ENCODE data around the gene SH2B3. TPM values are rescaled to one million over a fixed set of nuclear protein-coding genes. Genes with fewer than 3 reads are reported as not detected.
"Not testable (repeated sequence)": the region's sequence is repeated elsewhere in the genome, so short reads cannot be mapped to it uniquely, and the experiment has no call there.

SH2B3 gene
- total RNA-seq, 1 donor from 2014 or later, result 11.7 TPM

DNA sequence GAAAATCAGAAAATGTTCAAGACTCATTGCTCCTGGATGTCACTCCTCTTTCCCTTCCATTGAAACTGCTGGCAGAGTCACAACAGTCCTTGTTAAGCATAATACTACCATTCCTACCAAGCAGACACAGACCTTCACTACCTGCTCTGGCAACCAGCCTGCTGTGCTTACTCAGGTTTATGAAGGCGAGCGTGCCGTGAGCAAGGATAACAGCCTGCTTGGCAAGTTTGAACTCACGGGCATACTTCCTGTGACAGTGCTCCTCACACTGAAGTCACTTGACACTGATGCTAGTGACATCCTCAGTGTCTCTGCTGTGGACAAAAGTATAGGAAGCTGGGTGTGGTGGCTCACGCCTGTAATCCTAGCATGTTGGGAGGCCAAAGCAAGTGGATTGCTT lies 21.1 kb upstream of the SH2B3 start:
- ATAC-seq (no peak), DNase-seq (ENCODE audit: low spot score) (no peak)

DNA sequence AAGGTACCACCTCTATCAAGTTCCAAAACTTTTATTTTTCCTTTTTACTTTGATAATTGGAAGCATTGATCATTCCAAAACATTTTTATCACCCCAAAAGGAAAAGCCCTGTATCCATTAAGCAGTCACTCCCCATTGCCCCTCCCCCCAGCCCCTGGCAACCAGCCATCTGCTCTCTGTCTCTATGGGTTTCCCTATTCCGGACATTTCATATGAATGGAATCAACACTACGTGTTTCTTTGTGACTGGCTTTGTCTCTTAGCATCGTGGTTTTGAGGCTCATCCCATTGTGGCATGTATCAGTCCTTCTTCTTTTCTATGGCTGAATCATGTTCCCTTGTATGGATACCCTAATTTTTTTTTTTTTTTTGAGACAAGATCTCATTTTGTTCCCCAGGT lies 18.8 kb upstream of the SH2B3 start:
- ATAC-seq, result no peak
- no peak for DNase-seq (ENCODE audit: low spot score)

DNA sequence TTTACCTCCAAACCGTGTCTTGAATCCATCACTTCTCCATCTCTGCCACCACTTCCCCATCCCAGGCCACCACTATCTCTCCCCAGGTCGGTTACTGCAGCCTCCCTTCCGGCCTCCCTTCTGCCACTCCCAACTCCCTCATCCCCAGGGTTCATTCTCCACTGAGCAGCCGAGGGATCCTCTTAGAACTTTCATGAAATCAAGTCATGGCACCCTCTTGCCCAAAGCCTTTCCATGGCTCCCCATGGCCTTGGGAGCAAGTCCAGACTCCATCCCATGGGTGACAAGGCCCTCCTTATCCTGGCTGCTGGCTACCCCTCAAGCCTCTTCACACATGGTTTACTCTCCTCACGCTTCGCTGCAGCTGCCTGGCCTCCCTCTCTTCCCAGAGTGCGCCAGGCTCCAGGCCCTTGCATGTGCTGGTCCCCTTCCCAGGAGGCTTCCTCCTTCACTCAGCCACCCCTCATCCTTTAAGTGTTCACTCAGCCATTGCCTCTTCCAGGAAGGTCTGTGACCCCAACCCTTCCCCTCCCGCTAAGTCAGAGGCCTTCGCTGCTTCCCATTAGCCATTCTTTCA lies 17.9 kb upstream of the SH2B3 start:
- DNase-seq (ENCODE audit: low spot score), result no peak
- no peak for ATAC-seq

DNA sequence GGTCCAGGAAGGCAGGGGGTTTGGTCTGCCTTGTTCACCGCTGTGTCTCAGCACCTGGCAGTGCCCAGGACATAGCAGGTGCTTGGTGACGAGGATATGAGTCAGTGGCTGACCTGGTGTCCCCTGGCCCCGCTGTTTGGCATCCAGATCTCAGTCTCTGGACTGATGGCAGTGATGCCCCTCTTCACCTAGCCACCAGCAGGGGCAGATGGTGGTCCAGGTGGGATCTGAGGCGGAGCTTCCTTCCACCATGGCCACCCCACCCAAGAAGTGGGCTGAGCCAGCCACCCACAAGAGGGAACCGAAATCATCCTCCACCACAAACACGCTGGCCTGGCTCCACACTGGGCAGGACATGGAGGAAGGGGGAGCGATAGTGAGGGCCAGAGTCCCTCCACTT lies 16.1 kb upstream of the SH2B3 start:
- peak; percentile 38 for ATAC-seq

DNA sequence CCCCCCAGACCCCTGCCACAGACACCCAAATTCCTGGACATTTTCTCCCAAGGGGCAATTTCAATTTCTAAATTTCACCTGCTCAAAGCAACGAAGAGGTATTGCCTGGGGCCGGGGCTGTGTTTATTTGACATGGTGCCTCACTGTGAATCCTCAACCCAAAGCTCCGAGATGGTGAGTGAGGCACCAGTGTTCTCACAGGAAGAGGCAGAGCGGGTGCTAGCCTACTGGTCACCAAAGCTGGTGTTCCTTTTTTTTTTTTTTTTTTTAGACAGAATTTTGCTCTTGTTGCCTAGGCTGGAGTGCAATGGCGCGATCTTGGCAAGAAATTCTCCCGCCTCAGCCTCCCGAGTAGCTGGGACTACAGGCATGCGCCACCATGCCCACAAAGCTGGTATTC lies 14.8 kb upstream of the SH2B3 start:
- ATAC-seq, result no peak
- no peak for DNase-seq (ENCODE audit: low spot score)

More for the DNA sequence above, 16.1 kb upstream of the SH2B3 start:
- no peak for DNase-seq (ENCODE audit: low spot score)

DNA sequence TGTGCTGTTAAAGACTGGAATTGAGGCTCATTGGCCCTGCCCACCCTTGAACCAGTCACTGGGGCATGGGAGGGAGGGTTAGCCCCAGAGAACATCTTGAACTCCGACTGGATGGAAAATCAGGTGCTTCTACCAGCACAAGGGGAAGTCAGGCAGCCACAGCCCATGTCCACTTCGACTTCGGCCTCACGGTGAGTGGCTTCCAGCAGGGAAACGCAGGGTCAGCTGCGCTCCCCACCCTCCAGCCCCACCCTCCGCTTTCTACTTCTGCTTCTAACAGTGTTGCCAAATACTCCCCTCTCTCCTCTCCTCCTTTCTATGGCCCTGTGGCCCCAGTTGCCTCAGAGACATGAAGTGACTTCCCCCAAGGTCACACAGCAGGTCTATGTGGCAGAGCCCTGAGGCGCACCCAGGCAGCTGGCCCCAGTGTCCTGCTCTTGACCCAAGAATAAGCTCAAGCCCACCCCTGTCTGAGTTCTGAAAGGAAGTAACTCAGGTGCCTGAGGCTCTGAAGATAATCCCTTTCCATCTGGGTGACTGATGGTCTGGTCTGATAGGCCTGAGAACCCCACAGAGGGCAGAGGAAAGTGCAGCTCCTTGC lies 11.9 kb upstream of the SH2B3 start:
- DNase-seq (ENCODE audit: low spot score), result no peak
- no peak for ATAC-seq

DNA sequence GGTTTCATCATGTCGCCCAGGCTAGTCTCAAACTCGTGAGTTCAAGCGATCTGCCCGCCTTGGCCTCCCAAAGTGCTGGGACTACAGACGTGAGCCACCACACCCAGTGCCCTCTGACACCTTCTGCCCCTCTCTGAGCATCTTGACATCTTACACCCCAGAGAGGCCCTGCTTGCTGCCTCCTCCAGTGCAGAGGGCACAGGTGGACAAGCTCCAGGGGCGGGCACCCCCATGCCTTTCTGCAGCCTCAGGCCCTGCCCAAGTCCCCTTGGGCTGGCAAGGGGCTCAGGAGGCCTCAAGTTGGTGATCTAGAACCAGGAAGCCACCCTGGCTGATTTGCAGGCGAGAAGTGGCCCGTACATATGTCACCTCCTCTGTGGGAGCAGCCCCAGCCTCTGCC lies 11.2 kb upstream of the SH2B3 start:
- no peak for ATAC-seq
- DNase-seq (ENCODE audit: low spot score), result no peak

DNA sequence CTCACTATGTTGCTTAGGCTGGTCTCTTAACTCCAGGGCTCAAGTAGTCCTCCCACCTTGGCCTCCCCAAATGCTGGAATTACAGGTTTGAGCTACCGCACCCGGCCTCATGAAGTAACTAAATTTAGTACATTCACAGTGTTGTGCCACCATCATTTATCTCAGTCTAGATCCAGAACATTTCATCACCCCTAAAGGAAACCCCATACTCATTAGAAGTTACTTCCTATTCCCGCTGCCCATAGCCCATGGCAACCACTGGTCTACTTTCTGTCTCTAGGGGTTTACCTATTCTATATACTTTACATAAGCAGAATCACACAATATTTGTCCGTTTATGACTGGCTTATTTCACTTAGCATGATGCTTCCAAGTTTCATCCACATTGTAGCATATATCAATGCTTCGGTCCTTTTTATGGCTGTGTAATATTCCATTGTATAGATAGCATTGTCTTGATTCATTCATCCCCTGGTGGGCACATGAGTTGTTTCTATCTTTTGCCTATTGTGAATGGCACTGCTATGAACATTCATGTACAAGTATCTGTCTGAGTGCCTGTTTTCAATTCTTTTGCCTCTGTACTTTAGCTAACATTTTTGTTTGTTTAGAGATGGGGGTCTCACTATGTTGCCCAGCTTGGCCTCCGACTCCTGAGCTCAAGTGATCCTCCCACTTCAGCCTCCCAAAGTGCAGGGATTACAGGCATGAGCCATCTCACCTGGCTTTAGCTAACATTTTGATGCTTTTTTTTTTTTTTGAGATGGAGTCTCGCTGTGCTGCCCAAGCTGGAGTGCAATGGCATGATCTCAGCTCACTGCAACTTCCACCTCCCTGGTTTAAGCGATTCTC lies 10.2 kb upstream of the SH2B3 start:
- DNase-seq (ENCODE audit: low spot score) (no peak), ATAC-seq (no peak)

DNA sequence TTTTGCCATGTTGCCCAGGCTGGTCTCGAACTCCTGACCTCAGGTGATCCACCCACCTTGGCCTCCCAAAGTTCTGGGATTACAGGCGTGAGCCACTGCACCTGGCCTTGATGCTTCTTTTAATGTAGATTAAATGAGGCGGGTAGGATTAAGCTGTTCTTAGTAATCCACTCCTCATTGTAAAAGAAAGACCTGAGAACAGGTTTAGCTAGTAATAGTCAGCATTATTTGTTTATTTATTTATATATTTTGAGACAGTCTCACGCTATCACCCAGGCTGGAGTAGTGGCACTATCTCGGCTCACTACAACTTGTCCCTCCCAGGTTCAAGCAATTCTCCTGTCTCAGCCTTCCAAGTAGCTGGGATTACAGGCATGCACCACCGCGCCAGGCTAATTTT lies 9.5 kb upstream of the SH2B3 start:
- DNase-seq (ENCODE audit: low spot score); ATAC-seq: not testable (repeated sequence)

DNA sequence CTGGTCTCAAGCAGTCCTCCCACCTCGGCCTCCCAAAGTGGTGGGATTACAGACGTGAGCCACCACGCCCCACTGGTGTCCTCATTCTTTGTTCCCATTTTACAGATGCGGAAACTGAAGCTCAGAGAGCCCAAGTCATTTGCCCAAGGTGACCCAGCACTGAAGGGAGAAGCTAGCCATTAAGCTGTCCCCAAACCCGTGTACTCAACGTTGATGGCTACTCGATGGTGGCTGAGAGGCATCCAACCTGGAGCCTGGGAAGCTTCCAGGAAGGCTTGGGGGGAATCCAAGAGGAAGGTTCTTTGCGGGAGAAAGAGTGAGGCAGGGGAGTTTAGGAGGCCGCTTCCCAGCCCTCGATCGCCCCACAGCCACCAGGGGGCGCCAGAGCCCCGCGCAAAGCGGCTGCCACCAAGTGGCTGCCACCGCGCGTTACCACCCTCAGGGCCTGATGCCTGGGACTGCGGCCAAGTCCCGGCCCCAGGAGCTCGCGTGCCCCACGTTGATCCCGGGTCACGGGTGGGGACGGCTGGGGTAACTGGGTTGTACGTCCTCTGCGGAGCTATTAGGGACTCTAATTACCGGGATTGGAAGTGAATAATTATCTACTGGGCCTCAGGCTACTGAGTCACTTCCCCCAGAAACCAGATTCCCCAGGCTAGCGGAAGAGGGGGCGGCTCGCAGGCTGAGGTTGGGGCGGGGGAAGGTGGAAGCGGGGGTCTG lies 8.8 kb upstream of the SH2B3 start:
- peak; percentile 88 for DNase-seq (ENCODE audit: low spot score)

DNA sequence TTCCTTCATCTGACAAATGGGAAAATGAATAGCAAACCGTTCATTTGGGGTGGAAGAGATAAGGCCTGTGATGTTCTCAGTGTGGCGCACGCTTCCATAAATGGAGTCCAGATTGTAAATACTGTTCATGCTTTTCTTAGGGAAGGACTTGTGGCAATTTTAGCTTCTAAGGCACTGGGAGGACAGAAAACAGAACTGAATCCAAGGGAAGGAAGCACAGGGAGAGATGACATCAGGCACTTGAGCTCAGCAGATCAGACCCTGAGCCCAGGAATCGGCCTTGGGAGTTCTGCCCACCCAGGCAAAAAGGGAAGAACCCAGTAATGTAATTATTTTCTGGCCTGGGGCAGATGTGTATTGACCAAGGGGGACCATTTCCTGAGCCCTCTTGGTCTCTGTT lies 7.2 kb upstream of the SH2B3 start:
- ATAC-seq (no peak), DNase-seq (ENCODE audit: low spot score) (no peak)

More for the DNA sequence above, 8.8 kb upstream of the SH2B3 start:
- peak; percentile 98 for ATAC-seq

DNA sequence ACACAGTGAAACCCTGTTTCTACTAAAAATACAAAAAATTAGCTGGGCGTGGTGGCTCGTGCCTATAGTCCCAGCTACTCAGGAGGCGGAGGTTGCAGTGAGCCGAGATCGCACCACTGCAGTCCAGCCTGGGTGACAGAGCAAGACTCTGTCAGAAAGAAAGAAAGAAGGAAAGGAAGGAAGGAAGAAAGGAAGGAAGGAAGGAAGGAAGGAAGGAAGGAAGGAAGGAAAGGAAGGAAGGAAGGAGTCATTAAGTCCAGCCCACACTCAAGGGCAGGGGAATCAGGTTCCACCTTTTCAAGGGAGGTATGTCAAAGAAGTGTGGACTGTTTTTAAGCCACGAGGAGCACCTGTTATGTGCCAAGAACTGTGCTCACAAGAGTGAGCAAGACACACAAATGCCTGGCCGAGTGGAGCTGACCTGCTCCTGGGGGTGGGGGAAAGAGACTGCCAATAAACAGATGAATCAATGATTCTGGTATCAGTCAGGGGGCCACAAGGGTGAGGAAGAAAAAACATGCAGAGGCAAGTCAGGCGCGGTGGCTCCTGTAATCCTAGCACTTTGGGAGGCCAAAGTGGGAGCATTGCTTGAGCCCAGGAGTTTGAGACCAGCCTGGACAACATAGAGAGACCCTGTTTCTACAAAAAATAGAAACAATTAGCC lies 5.8 kb upstream of the SH2B3 start:
- DNase-seq (ENCODE audit: low spot score); ATAC-seq: not testable (repeated sequence)

DNA sequence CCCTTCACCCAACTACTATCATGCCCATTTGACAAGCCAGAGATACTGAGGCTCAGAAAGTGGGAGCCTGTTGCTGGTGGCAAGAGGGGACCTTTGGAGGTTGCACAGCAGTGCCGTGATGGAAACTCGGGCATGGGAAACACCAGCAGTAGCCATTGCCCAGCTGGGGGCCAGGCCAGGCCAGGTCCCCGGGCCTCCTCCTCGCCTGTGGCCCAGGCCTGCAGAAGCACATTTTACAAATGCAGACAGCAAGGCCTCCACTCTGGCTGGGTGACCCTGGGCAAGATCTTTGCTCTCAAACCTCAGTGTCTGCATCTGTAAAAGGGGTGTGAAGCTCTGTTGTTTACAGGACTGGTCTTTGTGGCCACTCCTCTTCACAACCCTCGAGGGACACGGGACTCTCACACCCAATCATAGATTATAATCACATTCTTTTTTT lies 4.5 kb upstream of the SH2B3 start:
- no peak for DNase-seq (ENCODE audit: low spot score)
- ATAC-seq, result no peak

DNA sequence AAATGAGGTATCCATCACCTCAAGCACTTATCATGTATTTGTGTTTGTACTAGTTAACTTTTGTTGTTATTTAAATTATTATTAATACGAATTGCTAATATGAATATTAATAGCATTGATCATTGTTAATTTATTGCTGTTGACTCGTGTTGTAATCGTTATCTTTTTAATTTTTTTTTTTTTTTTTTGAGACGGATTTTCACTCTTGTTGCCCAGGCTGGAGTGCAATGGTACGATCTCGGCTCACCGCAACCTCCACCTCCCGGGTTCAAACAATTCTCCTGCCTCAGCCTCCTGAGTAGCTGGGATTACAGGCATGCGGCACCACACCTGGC lies 3.3 kb upstream of the SH2B3 start:
- ATAC-seq; DNase-seq (ENCODE audit: low spot score): not testable (repeated sequence)

DNA sequence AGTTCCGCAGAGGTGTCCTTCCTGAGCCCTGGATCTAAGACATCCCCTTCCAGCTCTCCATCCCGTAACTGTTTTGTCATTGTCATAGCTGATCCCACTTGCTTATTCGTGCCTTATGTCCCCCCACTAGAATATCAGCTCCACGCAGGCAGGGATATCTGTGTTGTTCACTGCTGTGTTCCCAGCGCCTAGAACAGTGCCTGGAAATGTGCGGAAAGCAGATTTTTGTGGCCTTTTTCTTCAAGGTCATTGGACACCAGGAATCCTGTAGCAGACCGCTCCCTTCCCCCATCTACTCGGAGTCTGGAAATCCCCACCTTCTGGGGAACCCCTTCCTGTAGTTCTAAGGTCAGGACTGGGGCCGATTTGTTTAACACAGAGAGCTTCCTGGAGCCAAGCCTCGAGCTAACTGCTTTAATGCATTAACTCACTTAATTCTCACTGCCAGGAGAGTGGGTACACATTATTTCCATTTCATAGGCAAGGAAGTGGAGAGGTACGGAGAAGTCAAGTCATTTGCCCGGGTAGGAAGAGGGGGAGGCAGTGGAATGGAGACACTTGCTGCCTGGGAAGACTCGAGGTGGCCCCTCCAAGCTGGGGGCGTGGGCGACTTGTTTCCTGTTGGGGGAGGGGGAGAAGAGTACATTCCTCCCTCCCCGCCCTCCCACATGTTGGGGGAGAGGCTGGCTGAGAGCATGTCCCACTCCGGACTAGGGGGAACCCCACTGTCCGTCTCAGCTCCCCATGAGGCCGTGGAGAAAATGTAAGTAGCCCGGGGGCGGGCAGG lies 1.2 kb upstream of the SH2B3 start:
- ATAC-seq, result no peak
- no peak for DNase-seq (ENCODE audit: low spot score)

DNA sequence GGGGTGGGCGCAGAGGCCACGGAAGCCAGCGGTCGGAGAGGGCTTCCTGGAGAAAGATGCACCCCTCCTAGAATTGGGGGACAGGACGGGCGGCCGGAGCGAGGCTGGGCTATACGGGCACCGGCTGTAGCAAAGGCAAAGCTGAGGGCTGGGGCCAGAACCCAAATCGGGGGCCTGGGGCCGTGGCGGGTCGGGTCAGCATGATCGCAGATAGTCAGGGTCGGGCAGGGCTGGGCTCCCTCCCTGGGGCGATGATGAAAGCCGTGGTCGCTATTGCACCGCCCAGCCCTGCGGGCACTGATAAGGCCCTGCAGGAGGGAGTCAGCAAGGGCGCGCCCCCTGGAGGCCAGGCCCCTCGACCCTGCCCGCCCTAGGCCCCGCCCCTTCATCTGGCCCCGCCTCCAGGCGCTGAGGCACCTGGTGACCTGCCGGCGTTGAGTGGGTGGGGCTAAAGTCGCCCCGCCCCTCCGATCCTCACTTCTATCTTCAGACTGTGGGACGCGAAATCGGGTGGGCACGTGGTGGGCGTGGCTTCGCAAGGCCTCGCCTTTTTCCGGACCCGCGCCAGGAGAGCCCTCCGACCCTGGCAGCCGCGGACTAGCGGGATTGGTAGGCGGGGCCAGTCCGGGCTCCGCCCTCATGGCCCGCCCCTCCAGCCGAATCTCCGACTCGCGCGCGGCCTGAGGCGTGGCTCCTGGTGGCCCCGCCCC lies 419 bp upstream of the SH2B3 start:
- DNase-seq (ENCODE audit: low spot score) (peak; percentile 97), ATAC-seq (peak; percentile 87)

DNA sequence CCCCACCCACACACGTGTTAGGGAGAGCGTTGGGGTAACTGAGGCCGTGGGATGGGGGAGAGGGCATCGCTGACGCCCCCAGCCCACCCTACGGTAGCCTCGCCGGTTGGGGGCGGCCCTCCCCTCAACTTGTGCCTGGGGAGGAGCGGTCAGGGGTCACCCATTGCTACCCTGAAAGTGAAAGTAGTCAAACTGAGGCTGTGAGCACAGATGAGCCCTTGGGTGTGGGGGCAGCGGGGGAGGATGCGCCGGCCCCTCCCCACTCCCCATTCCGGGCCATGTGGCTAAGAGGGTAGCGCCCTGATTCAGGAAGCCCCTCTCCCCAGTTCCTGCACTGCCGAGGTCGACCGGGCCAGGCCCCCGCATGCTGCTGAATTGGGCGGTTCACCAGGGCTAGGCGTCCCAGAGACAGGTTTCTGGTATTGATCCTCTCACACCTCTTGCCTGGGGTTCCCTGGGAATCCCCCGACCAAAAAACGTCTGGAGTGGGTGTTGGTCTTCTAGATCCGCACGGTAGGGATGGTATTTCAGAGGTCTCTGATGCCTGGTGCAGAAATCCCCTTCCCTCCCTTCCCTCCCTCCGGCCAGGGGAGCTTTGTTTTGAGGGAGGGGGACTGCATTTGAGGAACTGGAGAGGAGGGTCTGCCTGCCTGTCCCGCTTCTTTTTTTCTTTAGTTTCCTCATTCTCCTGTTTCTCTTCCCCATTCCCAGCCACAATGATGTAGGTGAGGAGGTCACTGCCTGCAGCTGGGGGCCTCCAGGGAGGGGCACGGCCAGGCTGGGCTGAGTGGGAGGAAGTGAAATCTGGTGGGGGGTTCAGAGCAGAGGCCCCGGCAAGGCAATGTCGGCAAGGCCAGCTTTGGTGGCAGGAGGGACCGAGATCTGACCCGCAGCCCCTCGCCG lies 1.0 kb downstream of the SH2B3 start:
- ATAC-seq (no peak), DNase-seq (ENCODE audit: low spot score) (no peak)

DNA sequence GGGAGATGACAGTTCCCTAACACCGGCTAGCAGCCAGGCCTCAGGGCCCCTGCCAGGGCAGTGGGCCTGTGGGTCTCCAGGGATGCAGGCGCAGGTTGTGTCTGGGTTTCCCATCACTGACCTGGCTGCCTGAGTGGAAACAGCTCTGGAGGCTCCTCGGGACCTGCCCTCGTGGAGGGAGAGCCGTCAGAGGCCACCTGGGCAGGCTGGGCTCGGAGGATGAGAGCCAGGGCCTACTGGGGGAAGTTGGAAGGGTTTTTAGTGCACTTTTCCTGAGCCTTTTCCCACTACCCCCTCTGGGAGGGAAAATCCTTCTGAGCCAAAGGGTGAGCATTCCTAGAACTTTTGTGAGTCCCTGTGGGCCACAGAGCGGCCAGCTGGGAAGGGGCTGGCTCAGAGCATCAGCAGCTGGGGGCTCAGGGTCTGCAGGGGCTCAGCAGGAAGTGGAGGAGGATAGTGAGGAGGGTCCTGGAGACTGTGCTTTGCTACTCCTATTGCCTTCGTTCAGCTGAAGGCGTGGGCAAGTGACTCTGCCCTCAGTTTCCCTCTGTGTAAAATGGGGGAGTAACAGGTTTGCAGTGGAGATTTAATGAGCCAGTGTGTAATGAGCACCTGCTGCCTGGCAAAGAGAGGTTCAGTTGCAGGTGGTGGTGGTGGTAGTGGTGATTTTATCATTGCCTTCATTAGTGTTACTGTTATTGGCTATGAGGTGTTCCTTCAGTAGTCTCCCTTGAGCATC lies 1.8 kb downstream of the SH2B3 start:
- DNase-seq (ENCODE audit: low spot score), result no peak
- ATAC-seq, result no peak

Measured in left lobe of liver (tissue), 2 donors.